GM19099 (cell line): ENCODE data around the gene IFNA10.
"Not testable (repeated sequence)": the region's sequence is repeated elsewhere in the genome, so short reads cannot be mapped to it uniquely, and the experiment has no call there.

ENCODE experiments used
- POLR2A ChIP-seq: IDR thresholded peaks from 3 replicates; pipeline ENCODE4 v1.6.1; 2011; ENCODE audit warnings: low read depth; ENCODE audit not compliant: insufficient read length; ENCODE audit errors: extremely low read depth

Gene IFNA10

GRCh38 chr9:21174671-21175070, 32.3 kb downstream of the IFNA10 start:
- no peak for TF ChIP-seq POLR2A

GRCh38 chr9:21172156-21172555, 34.8 kb downstream of the IFNA10 start:
- TF ChIP-seq POLR2A = no peak

- no peak for TF ChIP-seq POLR2A
These were observed 35.6 kb downstream of the IFNA10 start for GRCh38 chr9:21171351-21171750.

- TF ChIP-seq POLR2A = not testable (repeated sequence)
These were observed 40.4 kb downstream of the IFNA10 start, which contains the start of gene IFNA21 for GRCh38 chr9:21166560-21166959. TSS of gene IFNA21 (minus strand) at chr9:21166660. CDS start at chr9:21166612, 48 bp downstream.

- TF ChIP-seq POLR2A = no peak
These were observed 41.4 kb downstream of the IFNA10 start for GRCh38 chr9:21165516-21165915.

- no peak for TF ChIP-seq POLR2A
These were observed 46.8 kb downstream of the IFNA10 start for GRCh38 chr9:21160178-21160577.
